ENCODE measurements around the gene DNAL1. TPM values are rescaled to one million over a fixed set of nuclear protein-coding genes. Genes with fewer than 3 reads are reported as not detected.

Gene DNAL1
- total and polyA plus RNA-seq, 2 of the 13 experiments (the other 11 are each of a cell fraction or from before 2014, with no cell fraction given), result 1.4 to 13.3 TPM

- peak; percentile 49 for FAIRE-seq
- H4K20me1 ChIP-seq (ENCODE audit: insufficient read depth, low read length), result no peaks in the 10 kb centered on the region
- H3K4me1 ChIP-seq (ENCODE audit: insufficient read depth, low read length), result peaks cover 25% of the 10 kb centered on the region
- no peak overlapping the region for H3K27ac ChIP-seq (ENCODE audit: extremely low read length, insufficient read depth, low read length)
- H3K4me3 ChIP-seq (replicated peaks in 1 of 3; ENCODE audit: insufficient read depth in 1 of 3, low read depth in 2 of 3, low read length in 3 of 3), result no peak overlapping the region
- CTCF ChIA-PET (ENCODE audit: low intra/inter-chr PET ratio, low total read pairs), result interaction anchor here (0.8 kb wide), 1 partner anchor 30 kb away, joined by 3 read pairs; no protein-coding TSS in a partner anchor
- BruUV-seq (replicated peaks), result no TSS peak
- peak; percentile 60 for DNase-seq (ENCODE audit: low spot score)
- H3K4me2 ChIP-seq (ENCODE audit: low read depth, low read length), result no peak overlapping the region
- WGBS (ENCODE audit: low lambda C conversion rate), result 97% methylated on average over 1 of the region's 1 CpG
- POLR2A ChIA-PET, result no interaction called here
- H3K27me3 ChIP-seq (ENCODE audit: control insufficient read depth in 1 of 2, insufficient read depth in 2 of 2, low read length in 2 of 2), result no peaks in the 10 kb centered on the region
- peaks cover 0 to 4% of the 10 kb centered on the region in 2 experiments; a peak in 1 of 5 replicates for H3K36me3 ChIP-seq (replicated peaks in 1 of 2; ENCODE audit: control insufficient read depth in 1 of 2, insufficient read depth in 2 of 2, low read length in 2 of 2)
- ATAC-seq, result peak; percentile 77
- H2AFZ ChIP-seq (ENCODE audit: low read length), result no peak overlapping the region
- in situ Hi-C loops (cut with HindIII; ENCODE audit: extremely low pct_ligation_motif_present, low pct_unique_long_range_greater_than_20kb), result no loop called here
- H3K9ac ChIP-seq (ENCODE audit: insufficient read depth, low read depth, low read length), result no peak overlapping the region
- no peaks in the 10 kb centered on the region for H3K79me2 ChIP-seq (ENCODE audit: insufficient read depth, low read length)
- intact Hi-C loops (cut with micrococcal nuclease; ENCODE audit: unreplicated experiment), result no loop called here
- no peaks in the 10 kb centered on the region for H3K9me3 ChIP-seq (ENCODE audit: low read length)
- no peak for TF ChIP-seq ZFP36 (IDR thresholded peaks at IDR 0.05; ENCODE audit: borderline replicate concordance, low read depth, low read length, partially characterized antibody)
- peak; percentile 18; the same call in 1 of the 2 replicates for TF ChIP-seq SMC3 (IDR thresholded peaks at IDR 0.05; ENCODE audit: low read length)
- peak; percentile 90 for TF ChIP-seq FOSL2 (CRISPR knock-in tag; IDR thresholded peaks at IDR 0.05)
- TF ChIP-seq ISL2 (CRISPR knock-in tag; IDR thresholded peaks at IDR 0.05), result no peak
- TF ChIP-seq TEAD3 (CRISPR knock-in tag; optimal IDR thresholded peaks at IDR 0.05; ENCODE audit: borderline replicate concordance), result peak; percentile 77
- no peak for TF ChIP-seq ZNF326 (CRISPR knock-in tag; IDR thresholded peaks at IDR 0.05; ENCODE audit: borderline replicate concordance)
- no peak for TF ChIP-seq ZNF737 (CRISPR knock-in tag; IDR thresholded peaks at IDR 0.05; ENCODE audit: borderline replicate concordance)
- no peak for TF ChIP-seq ZNF235 (CRISPR knock-in tag; IDR thresholded peaks at IDR 0.05; ENCODE audit: borderline replicate concordance)
- peak; percentile 30; the same call in 1 of the 2 replicates for TF ChIP-seq ARID3A (IDR thresholded peaks at IDR 0.05; ENCODE audit: low read depth, low read length)
- TF ChIP-seq NFIC (IDR thresholded peaks at IDR 0.05; ENCODE audit: low read length), result no peak
- TF ChIP-seq ATM (IDR thresholded peaks at IDR 0.05; ENCODE audit: borderline replicate concordance), result no peak
- no peak for TF ChIP-seq ZNF780A (CRISPR knock-in tag; IDR thresholded peaks at IDR 0.05)
- no peak for TF ChIP-seq ZNF558 (CRISPR knock-in tag; IDR thresholded peaks at IDR 0.05; ENCODE audit: borderline replicate concordance)
- TF ChIP-seq ATF5 (CRISPR knock-in tag; IDR thresholded peaks at IDR 0.05; ENCODE audit: low read depth), result no peak
- no peak for TF ChIP-seq KDM3A (CRISPR knock-in tag; IDR thresholded peaks at IDR 0.05; ENCODE audit: low read depth)
- no peak for TF ChIP-seq SMARCE1 (IDR thresholded peaks at IDR 0.05; ENCODE audit: borderline replicate concordance)
- peak; percentile 41 for TF ChIP-seq CTCF (CRISPR knock-in tag; IDR thresholded peaks at IDR 0.05)
- peak; percentile 38; the same call in 1 of the 2 replicates for TF ChIP-seq STAG1 (CRISPR knock-in tag; IDR thresholded peaks at IDR 0.05)
- TF ChIP-seq ATF3 (CRISPR knock-in tag; IDR thresholded peaks at IDR 0.05), result peak; percentile 73
- TF ChIP-seq RFX5 (IDR thresholded peaks at IDR 0.05; ENCODE audit: low read depth, low read length), result no peak
- no peak for TF ChIP-seq ZNF276 (CRISPR knock-in tag; IDR thresholded peaks at IDR 0.05; ENCODE audit: low read depth)
Observed at GRCh38 chr14:73662487-73662943, 17.7 kb downstream of the DNAL1 start.

Data from HepG2 (cell line).